HG03457 (cell line): ENCODE results near the gene TUBA3E.
"Not testable (repeated sequence)": the region's sequence is repeated elsewhere in the genome, so short reads cannot be mapped to it uniquely, and the experiment has no call there.

Experiments used
- ATAC-seq: cut with Tn5 transposase; IDR thresholded peaks from one replicate; pipeline ENCODE4 v1.9.1; 2021; ENCODE audit warnings: moderate number of reproducible peaks; ENCODE audit not compliant: unreplicated experiment

TUBA3E gene

DNA sequence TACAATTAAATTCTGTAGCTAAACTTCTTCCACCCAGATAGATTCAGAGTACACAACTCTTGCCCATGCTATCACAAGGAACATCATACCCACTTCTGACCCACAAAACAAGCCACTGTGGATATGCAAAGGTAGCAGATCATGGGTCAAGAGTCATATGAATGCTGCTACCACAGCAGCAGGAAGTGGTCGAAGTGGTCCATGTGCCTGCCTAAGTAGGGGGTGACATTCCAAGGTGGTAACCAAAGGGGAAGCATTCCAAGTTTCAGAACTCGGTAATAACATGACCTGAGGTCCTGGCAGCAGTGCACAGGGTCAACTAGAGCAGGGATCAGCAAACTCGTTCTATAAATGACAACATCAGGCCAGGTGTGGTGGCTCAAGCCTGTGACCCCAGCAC is 5.8 kb downstream of the TUBA3E start:
- not testable (repeated sequence) for ATAC-seq

DNA sequence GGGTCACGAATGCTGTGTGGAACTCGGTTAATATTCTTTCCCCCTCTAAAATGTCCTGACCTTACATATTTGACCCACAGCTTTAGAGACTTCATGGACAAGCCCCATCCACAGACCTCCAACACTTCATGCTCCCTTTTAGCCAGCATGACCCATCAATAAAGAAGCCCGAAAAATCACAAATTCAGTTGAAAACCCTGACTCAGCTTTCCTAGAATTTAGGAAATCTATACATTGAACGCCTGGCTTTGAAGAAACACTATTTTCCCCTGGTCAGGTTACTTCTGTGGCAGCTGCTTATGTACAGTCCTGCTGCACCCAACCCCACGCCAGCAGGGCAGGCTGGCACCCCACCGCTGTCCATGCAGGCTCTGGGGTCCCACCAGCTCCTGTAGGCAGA is 6.9 kb downstream of the TUBA3E start:
- not testable (repeated sequence) for ATAC-seq

DNA sequence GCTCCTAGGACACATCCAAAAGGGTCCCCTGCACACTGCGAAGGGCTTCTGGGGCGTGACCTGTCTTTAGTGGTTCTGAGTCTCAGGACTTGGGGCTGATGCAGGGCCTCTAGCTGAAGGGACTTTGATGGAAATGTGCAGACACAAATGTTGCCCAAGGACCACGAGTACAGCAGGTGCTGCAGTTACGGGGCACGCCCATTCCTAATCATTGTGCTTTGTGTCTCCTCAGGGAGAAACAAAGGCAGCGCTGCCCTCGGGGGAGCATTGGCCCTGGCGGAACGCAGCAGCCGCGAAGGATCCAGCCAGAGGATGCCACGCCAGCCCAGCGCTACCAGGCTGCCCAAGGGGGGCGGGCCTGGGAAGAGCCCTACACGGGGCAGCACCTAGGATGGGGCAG is 8.0 kb downstream of the TUBA3E start:
- ATAC-seq: no peak

DNA sequence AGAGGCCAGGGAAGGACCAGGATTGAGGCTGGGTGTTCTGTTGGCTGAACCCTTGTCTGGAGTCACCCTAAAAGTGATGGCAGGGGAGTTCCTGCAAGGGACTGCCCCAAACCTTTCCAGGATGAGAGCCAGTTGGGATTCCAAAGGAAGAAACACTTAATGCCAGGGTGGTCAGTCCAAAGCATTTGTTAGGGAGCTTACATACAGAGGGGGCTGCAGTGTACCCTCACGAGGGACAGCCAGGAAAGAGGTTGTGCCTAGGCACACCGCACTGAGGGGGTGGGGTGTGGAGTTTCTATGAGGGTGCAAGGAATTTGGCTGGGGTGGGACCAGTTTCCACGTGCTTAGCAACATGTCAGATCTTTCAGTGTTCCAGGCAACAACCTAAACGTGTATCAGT is 9.3 kb downstream of the TUBA3E start:
- not testable (repeated sequence) for ATAC-seq

DNA sequence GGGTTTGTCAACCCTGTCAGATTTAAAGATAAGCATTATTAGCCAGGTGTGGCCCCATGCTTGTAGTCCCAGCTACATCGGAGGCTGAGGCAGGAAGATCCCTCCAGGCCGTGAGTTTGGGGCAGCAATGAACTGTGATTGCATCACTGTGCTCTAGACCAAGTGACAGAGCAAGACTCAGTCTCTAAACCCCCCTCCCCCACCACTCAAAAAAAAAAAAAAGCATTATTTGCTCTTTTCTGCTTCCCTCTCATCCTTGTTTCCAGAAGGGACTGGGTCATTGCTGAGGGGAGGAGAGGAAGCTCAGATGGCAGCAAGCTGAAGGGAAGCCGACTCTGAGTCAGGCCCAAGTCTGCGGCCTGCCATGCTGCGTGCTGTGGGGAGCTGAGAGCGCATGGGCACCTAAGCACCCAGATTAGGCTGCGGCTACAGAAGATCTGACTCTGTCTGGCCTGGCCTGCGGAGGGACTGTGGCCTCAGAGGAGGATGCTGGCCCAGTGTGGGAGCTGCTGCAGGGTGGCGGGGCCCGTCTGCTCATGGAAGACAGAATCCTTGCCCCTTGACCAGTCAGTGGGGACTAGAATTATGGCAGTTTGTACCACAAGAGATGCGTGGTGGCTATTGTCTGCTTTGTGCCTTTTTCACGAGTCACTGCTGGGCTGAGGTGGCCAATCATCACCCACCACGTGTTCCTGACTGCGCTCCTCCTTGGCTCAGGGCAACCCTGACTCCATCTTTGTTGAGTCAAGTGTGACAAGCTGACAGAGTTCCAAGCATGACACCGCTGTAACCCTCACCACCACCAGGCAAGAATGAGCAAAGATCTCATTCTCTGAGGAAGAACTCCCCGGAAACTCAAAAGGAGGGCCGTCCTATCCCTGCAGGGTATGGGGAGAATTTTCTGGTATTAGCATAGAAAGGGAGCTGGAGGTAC is 10.1 kb downstream of the TUBA3E start:
- ATAC-seq: not testable (repeated sequence)

DNA sequence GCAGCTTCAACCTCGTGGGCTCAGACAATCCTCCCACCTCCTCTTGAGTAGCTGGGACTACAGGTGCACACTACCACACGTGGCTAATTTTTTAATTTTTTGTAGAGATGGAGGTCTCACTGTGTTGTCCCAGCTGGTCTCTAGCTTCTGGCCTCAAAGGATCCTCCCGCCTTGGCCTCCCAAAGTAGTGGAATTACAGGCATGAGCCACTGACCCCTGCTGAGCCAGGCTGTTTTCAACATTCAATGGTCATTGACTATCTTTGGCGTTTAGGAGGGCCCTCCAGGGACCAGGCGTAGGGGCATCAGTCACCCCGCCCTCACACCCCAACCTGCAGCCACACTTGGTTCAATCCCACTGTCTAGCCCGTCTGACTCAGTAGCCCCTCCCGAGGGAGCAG is 11.0 kb downstream of the TUBA3E start:
- no peak for ATAC-seq

DNA sequence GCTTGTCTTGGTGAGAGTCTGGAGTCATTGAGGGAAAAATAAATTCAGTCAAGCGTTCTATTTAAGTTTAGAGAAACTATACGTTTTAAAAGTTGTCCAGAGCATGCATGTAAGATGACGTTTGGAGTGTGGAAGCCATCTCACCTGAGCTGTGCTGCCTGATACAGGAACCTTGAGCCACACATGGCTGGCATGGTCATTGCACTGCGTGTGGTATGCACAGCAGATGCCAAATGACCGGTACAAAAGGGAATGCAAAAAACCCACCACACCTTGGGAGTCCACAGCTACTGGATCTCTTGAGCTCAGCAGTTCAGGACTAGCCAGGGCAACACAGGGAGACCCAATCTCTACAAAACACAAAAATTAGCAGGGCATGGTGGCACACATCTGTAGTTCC is 11.8 kb downstream of the TUBA3E start:
- no peak for ATAC-seq

DNA sequence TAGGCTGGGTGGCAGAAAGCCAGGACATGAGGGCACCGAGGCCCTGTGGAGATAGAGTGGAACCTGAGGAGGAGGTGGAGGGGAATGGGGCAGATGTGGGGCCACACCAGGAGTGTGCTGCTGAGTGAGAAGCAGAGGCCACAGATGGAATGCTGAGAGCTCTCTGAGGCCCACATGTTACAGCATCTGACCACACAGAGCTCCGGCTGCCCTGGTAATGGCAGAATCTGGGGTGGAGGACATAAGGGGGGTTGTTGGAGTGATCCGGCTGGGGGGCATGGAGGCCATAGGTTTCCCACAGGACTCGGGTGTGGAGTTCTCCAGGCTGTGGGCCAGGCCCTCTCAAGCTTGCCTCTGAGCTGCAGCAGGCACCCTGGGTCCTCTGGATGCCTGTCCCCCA is 12.3 kb downstream of the TUBA3E start:
- no peak for ATAC-seq

DNA sequence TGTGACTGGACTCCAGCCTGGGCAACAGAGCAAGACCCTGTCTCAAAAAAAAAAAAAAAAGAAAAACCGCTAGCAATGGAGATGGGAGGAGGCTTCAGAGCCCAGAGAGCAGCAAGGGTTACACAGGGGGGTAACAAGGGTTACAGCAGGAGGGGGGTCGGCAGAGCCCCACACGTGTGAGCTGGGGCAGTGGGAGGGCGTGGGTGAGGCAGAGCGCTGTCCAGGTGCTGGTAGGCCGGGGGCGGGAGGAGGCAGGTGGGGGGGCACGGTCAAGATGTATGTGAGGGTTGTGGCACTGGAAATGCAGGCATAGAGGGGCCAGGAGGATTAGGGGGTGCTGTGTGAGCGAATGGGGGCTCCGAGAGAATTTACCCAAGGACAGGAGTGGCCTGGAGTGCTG is 12.8 kb downstream of the TUBA3E start:
- no peak for ATAC-seq

DNA sequence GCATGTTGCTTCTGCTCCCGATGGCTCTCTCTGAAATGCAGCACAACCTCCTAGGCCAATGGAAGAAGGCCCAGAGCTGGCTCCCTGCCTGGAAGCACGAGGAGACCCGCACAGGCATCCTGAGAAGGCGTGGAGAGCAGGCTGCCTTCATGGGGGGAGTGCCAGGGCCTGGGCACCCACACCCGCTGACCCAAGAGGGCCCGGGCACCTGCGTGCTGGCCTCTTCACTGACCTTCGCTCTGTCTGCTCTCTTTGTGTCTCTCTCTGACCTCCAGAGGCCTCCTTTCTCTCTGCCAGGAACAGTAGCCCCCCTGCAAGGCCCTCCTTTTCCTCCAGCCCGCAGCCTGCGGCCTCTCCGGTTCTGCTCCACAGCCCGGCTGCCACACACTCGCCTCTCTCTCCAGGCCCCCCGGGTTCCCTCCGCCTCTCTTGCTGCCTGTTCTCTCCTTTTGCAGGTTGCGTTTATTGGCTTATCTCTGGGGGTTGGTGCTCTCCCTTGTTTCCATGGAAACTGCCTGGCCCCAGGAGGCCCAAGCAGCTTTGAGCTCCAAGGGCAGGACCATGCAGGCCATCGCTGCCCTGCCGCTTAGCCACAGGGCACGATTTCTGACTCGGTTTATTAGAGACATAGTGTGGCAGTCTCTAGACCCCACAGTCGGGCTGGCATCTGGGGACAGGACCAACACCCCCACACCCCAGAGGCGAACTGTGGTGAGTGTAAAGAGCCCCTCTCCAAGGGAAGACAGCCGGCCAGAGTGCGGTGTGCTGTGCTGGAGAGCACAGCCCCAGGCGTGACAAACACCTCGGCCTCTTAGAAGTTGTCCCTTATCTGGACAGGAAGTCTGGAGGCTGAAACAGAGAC is 14.5 kb downstream of the TUBA3E start:
- no peak for ATAC-seq

DNA sequence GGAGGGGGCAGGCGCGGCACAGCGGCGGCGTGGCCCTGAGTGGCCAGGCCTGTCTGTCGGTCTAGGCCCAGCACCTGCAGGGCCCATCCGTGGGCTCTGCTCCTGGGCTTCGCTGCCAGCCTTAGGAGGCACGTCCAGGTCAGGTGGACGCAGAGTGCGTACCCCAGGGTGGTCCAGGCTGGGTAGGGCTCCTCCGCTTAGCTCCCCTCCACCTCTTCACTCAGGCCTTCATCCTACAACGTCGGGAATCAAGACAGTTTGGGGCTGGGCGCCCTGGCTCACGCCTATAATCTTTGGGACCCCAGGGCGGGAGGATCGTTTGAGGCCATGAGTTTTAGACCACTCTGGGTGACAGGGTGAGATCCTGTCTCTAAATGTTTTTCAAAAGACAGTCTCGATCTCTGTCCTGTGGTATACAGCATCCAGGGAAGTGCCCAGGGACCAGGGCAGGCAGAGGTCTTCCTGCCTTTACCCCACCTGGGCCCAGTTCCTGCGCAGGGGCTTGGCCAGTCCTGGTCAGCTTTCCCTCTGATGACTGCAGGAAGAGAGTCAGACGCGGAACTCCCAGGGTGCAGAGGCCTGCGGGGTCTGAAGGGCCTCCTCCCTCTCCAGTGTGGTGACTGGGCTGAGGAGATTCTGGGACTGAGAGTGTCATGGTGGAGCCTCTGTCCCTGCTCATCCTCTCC is 15.3 kb downstream of the TUBA3E start:
- peak; percentile 2 for ATAC-seq

DNA sequence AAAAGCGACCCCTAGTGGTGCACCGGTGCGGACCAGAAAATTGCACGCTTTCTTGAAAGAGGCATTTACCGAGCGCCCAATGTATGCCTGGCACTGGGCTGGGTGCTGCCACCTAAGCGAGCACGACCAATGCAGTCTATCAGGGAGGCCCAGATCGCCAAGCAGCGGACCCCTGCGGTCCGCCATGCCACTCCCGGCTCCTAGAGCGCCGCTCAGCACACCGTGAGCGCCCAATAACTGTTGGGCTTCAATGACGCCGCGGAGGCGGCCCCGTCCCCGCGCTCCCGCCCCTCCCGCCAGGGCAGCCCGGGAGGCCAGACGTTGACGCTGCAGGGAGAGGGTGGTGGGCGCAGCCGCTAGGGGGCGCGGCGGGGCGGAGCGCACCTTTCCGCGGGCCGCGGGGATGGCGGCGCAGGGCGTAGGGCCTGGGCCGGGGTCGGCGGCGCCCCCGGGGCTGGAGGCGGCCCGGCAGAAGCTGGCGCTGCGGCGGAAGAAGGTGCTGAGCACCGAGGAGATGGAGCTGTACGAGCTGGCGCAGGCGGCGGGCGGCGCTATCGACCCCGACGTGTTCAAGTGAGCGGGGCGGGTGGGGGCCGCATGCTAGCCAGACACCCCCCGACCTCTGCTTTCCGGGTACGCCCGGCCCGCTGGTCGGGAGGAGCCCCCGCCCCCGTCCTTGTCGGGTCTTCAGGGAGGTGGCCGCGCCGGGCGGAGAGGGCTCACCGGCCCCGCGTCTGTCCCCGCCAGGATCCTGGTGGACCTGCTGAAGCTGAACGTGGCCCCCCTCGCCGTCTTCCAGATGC is 16.2 kb downstream of the TUBA3E start, which contains the start of gene MZT2B:
Gene MZT2B (plus strand): TSS at position 383 of the 803 bp plus-strand sequence. CDS start 21 bp downstream, at position 404.
- peak; percentile 76 for ATAC-seq

DNA sequence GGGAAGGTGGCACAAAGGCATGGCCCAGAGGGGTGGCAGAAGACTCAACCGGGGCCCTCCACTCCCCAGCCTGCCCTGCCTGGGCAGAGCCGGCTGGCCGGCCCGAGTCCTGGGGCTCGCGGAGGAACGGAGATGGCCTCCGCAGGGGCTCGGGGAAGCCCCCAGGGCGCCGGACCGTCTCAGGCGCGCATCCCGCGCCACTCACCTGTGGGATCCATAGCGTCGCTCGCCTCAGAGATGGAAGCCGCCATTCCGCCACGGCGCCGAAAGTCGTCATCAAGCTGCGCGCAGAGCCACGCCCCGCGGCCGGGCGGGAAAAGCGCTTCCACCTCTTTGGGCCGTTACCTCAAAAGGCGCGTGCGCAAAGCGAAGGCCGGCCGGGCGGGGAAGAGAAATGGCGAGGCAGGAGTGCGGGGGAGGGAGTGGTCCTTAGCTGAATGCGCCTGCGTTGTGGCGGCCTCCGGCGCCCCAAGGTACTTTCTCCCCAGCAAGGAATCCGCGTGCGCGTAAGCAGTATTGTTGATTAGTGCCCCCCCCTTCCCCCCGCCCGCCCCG is 16.8 kb downstream of the TUBA3E start, which contains the start of gene SMPD4:
Gene SMPD4 (minus strand): TSS at position 278 of the 555 bp plus-strand sequence. CDS start 5,010 bp downstream, outside the sequence.
- peak; percentile 56 for ATAC-seq

DNA sequence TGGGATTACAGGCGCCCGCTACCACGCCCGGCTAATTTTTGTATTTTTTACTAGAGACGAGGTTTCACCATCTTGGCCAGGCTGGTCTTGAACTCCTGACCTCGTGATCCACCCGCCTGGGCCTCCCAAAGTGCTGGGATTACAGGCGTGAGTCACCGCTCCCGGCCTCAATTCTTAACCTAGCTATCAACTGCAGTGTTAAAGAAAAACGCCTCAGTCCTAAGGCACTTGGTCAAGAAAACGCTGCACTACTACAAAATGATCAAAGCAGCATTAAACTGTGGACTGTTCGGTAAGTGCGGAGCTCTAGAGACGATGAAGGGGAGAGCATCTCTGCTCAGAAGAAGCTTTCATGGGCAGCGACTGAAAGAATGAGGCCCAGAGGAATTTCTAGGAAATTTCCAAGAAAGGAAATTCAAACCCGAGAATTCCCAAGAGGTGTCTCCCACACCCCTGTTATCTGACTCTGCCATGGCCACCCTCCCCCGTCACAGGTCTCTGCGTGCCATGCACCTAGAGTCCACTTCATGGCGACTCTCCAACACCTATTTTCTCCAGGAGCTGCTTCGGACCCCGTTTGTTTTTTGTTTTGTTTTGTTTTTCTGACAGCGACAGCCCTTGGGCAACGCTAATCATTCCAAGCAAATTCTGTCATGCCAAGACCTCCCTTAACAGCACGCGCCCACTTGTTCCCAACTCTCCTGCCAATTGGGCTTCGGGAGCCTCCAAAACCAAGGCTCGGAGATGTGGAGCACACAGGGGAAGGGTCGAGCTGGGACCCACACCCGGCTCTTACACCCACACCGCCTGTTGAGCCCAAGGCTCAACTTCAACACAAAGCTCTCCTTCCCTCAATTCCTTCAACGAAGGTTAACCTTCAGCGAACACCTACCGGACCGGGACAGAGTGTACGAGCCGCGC is 17.6 kb downstream of the TUBA3E start:
- ATAC-seq: not testable (repeated sequence)

DNA sequence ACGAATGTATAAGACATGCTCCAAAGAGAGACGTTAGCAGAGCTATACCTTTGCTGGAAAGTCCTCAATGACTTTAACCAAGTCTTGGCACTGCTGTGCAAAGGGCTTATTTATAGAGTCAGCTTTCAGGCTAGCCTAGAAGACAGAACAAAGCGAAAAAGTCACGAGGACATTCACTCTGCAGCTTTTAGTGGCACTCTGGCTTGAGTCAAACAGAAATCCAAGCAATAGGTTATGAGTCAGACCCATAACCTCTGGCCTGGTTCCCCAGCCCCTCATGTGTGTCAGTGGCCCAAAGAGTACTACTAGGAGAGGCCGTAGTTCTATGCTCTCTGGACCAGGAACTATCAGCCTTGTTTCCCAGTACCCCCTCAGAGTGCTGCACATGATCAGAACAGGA is 23.4 kb downstream of the TUBA3E start:
- ATAC-seq: not testable (repeated sequence)

DNA sequence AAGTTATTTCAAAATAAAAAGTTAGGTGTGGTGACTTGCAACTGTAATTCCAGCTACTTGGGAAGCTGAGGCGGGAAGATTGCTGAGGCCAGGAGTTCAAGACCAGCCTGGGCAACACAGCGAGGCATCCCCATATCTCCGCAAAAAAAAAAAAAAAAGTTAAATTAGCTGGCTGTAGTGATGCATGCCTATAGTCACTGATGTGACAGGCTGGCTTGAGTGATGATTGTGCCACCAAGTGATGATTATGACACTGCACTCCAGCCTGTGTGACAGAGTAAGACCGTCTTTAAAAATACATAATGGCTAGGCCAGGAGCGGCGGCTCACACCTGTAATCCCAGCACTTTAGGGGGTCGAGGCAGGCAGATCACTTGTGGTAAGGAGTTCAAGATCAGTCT is 28.3 kb downstream of the TUBA3E start:
- no peak for ATAC-seq

DNA sequence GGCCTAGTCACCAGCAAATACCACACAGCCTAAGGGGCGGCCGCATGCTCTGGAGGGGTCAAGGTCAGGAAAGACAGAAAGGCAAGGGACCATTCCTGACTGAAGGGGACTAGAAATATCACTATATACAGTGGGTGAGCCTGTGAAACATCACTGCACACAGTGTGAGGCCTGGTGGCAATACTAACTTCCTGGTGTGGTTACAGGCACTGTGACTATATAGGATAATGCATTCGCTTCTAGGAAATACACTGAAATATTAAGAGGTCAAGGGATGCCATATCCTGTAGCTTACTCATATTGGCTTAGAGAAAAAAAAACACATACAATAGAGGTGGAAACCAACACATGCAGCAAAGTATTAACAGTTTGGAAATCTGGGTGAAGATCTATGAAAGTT is 29.1 kb downstream of the TUBA3E start:
- not testable (repeated sequence) for ATAC-seq

DNA sequence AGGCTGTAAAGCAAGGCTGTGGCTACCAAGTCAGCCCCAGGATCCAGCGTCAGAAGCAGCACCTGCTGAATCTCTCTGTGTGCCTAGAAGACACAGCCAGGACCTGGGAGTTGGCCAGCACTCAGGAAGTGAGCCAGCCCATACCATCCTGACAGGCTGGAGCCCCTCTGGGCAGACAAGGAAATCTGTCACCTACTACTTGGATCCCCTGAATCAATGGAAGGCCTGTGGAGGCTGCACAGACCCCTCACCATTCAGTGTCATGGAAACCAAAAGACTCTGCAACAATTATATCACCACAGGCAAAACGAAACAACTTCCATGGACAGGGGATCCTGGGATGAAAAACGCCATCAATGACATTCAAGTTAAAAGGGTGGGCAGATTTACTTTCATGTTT is 31.6 kb downstream of the TUBA3E start:
- not testable (repeated sequence) for ATAC-seq
